HepG2 (cell line): ENCODE data around the gene VPS4A. TPM values are rescaled to one million over a fixed set of nuclear protein-coding genes. Genes with fewer than 3 reads are reported as not detected.

Source experiments
- ATAC-seq: fragments of 200-7000 bp; cut with Tn5 transposase; 3 replicates; pipeline ENCODE4 v1.9.1; 2020; ENCODE audit warnings: mild to moderate bottlenecking, moderate library complexity
- BruUV-seq: library from RNA; stranded (reverse); fragments of 400-500 nt; replicated peaks from 2 replicates; lab custom pipeline; 2021; lab: Mats Ljungman, UMichigan
- CTCF ChIA-PET: fragments of 300-600 bp; formaldehyde crosslinking; extraction: SDS; loops from one replicate; lab custom pipeline; 2021; ENCODE audit warnings: low total read pairs, inconsistent platforms, low intra/inter-chr PET ratio; lab: Yijun Ruan, JAX
- POLR2A ChIA-PET: fragments of 350-600 bp; sonication (Branson Sonifier 250); formaldehyde crosslinking; loops from one replicate; lab custom pipeline; 2020; ENCODE audit warnings: antibody characterized with exemption, inconsistent platforms; lab: Yijun Ruan, JAX
- DNase-seq: peaks from one replicate; pipeline ENCODE4 v3.0.0-alpha.2; 2015; ENCODE audit warnings: low spot score
- FAIRE-seq: peaks from 3 replicates; lab custom pipeline; 2011; peaks lifted over from hg19 to GRCh38; lab: Jason Lieb, UNC
- H2AFZ ChIP-seq: one replicate; pipeline ENCODE4 v1.6.1; 2011; ENCODE audit warnings: low read length, inconsistent platforms
- H3K27ac ChIP-seq: fragments of 300-600 bp; 3 replicates; pipeline ENCODE4 v1.8.0; 2011; ENCODE audit warnings: mixed run types, mild to moderate bottlenecking, mixed read lengths, low read length, inconsistent platforms; ENCODE audit not compliant: insufficient read depth; ENCODE audit errors: extremely low read length
- H3K27me3 ChIP-seq, 2 experiments: fragments of 200-600 bp in 1 of 2; 2 replicates in 1 of 2; 3 replicates in 1 of 2; pipeline versions ENCODE4 v1.6.0 to v1.8.0; 2011; ENCODE audit warnings: low read length in 2 of 2, mild to moderate bottlenecking in 2 of 2, moderate library complexity in 2 of 2, inconsistent platforms in 1 of 2; ENCODE audit not compliant: insufficient read depth in 2 of 2, control insufficient read depth in 1 of 2
- H3K36me3 ChIP-seq, 2 experiments: fragments of 200-600 bp in 1 of 2; replicated peaks in 1 of 2; 2 replicates in 1 of 2; 3 replicates in 1 of 2; pipeline versions ENCODE4 v1.5.1 to v1.8.0; 2011; ENCODE audit warnings: low read length in 2 of 2, inconsistent platforms in 1 of 2; ENCODE audit not compliant: insufficient read depth in 2 of 2, control insufficient read depth in 1 of 2
- H3K4me1 ChIP-seq: 2 replicates; pipeline ENCODE4 v1.5.1; 2012; ENCODE audit warnings: low read length, inconsistent platforms; ENCODE audit not compliant: insufficient read depth
- H3K4me2 ChIP-seq: 2 replicates; pipeline ENCODE4 v1.6.0; 2011; ENCODE audit warnings: low read depth, low read length, inconsistent platforms
- H3K4me3 ChIP-seq, 3 experiments: fragments of 200-600 bp in 1 of 3; sonication (generic), shearing (Covaris generic) in 1 of 3; replicated peaks in 1 of 3; 2 replicates each; pipeline ENCODE4 v1.5.1; 2011 to 2016; ENCODE audit warnings: low read length in 3 of 3, inconsistent platforms in 2 of 3, low read depth in 2 of 3, mild to moderate bottlenecking in 2 of 3, control low read depth in 1 of 3, mixed read lengths in 1 of 3; ENCODE audit not compliant: insufficient read depth in 1 of 3
- H3K79me2 ChIP-seq: one replicate; pipeline ENCODE4 v1.6.1; 2011; ENCODE audit warnings: low read length, inconsistent platforms; ENCODE audit not compliant: insufficient read depth
- H3K9ac ChIP-seq: 2 replicates; pipeline ENCODE4 v1.6.0; 2011; ENCODE audit warnings: mild to moderate bottlenecking, low read depth, low read length, inconsistent platforms; ENCODE audit not compliant: insufficient read depth
- H3K9me3 ChIP-seq: 2 replicates; pipeline ENCODE4 v1.5.1; 2012; ENCODE audit warnings: mild to moderate bottlenecking, low read length
- H4K20me1 ChIP-seq: 2 replicates; pipeline ENCODE4 v1.6.0; 2011; ENCODE audit warnings: inconsistent platforms, mild to moderate bottlenecking, low read length, moderate library complexity; ENCODE audit not compliant: insufficient read depth
- AGO1 ChIP-seq: fragments of 200-400 bp; formaldehyde crosslinking; IDR thresholded peaks from 2 replicates; pipeline ENCODE4 v1.6.1; 2017; ENCODE audit warnings: mild to moderate bottlenecking, low read depth, low read length, moderate library complexity; ENCODE audit not compliant: poor library complexity, severe bottlenecking
- AGO2 ChIP-seq: fragments of 200-400 bp; formaldehyde crosslinking; optimal IDR thresholded peaks from 2 replicates; pipeline ENCODE3; 2017; ENCODE audit warnings: mild to moderate bottlenecking, low read depth, low read length, moderate library complexity
- ASH2L ChIP-seq: fragments of 300-600, 200-600 bp; sonication (generic); IDR thresholded peaks from 2 replicates; pipeline ENCODE4 v1.7.0; 2017; ENCODE audit warnings: low read depth, mild to moderate bottlenecking, moderate library complexity, mixed read lengths, low read length; ENCODE audit not compliant: insufficient read length
- BCL3 ChIP-seq: sonication (generic); formaldehyde crosslinking; IDR thresholded peaks from 2 replicates; pipeline ENCODE4 v1.5.1; 2020; ENCODE audit warnings: mild to moderate bottlenecking, missing genetic modification reagents, moderate library complexity
- PITX1 ChIP-seq: sonication (generic); formaldehyde crosslinking; IDR thresholded peaks from 2 replicates; pipeline ENCODE4 v1.5.1; 2020; ENCODE audit warnings: mild to moderate bottlenecking, missing genetic modification reagents
- POLR2A ChIP-seq, 2 experiments: IDR thresholded peaks; 2 replicates each; pipeline ENCODE4 v1.6.1; 2011; ENCODE audit warnings: low read depth in 2 of 2, low read length in 2 of 2, mild to moderate bottlenecking in 1 of 2, moderate library complexity in 1 of 2; ENCODE audit not compliant: insufficient read depth in 1 of 2
- RBFOX2 ChIP-seq: fragments of 200-400 bp; formaldehyde crosslinking; IDR thresholded peaks from 2 replicates; pipeline ENCODE4 v1.6.1; 2017; ENCODE audit warnings: low read depth, mild to moderate bottlenecking, low read length
- REST ChIP-seq, 2 experiments: IDR thresholded peaks; 2 replicates each; pipeline ENCODE4 v1.6.1; 2011 to 2012; ENCODE audit warnings: low read length in 2 of 2, borderline replicate concordance in 1 of 2, low read depth in 1 of 2, mild to moderate bottlenecking in 1 of 2, moderate library complexity in 1 of 2
- SMARCC2 ChIP-seq: fragments of 450-650 bp; IDR thresholded peaks from 2 replicates; pipeline ENCODE4 v1.6.1; 2017; ENCODE audit warnings: antibody characterized with exemption, mild to moderate bottlenecking
- ZBTB7A ChIP-seq: sonication (generic); formaldehyde crosslinking; IDR thresholded peaks from 2 replicates; pipeline ENCODE4 v1.8.0; 2022; ENCODE audit warnings: mild to moderate bottlenecking, missing genetic modification reagents
- ZNF570 ChIP-seq: sonication (generic); formaldehyde crosslinking; IDR thresholded peaks from 2 replicates; pipeline ENCODE4 v1.4.0; 2020; ENCODE audit warnings: mild to moderate bottlenecking, missing genetic modification reagents, borderline replicate concordance
- ZNF883 ChIP-seq: sonication (generic); formaldehyde crosslinking; IDR thresholded peaks from 2 replicates; pipeline ENCODE4 v1.5.1; 2020; ENCODE audit warnings: mild to moderate bottlenecking, missing genetic modification reagents; ENCODE audit errors: not compliant biosample characterization
- WGBS: methylation state at CpG from one replicate; pipeline ENCODE4 v1.1.6; 2017; ENCODE audit warnings: low lambda C conversion rate; 5-methylcytosine and 5-hydroxymethylcytosine counted together
- in situ Hi-C: cut with HindIII; loops from 2 replicates; pipeline ENCODE4 v1.10.0; 2017; ENCODE audit warnings: low pct_unique_long_range_greater_than_20kb; ENCODE audit not compliant: extremely low pct_ligation_motif_present
- intact Hi-C: fragments of 100-400 bp; cut with micrococcal nuclease; formaldehyde crosslinking; loops from one replicate; pipeline ENCODE4 v1.10.0; 2022; ENCODE audit not compliant: unreplicated experiment
- polyA plus RNA-seq, 8 experiments: library from polyadenylated mRNA; depleted of rRNA in 3 of 8; stranded (reverse) in 7 of 8; unstranded in 1 of 8; fragments of >200 nt; fragmentation: Illumina TruSeq in 4 of 8; extraction: Trizol in 4 of 8; gene quantifications; 2 replicates each; pipeline versions ENCODE4 v1.2.1 to v1.2.3, GENCODE V29; 2011 to 2016; ENCODE audit warnings: low read depth in 4 of 8, missing spikeins in 1 of 8, mixed read lengths in 1 of 8; ENCODE audit not compliant: insufficient read depth in 1 of 8
- total RNA-seq, 5 experiments: library from RNA; depleted of rRNA; stranded (reverse); fragments of >200 nt; fragmentation: Illumina TruSeq; extraction: Trizol; gene quantifications; 2 replicates each; pipeline ENCODE4 v1.2.3, GENCODE V29; 2016; ENCODE audit warnings: low read depth in 1 of 5

The VPS4A gene
- total and polyA plus RNA-seq, 2 of the 13 experiments (the other 11 are each of a cell fraction or from before 2014, with no cell fraction given): 13.2 to 27.9 TPM

- no peak overlapping the region for H2AFZ ChIP-seq
- CTCF ChIA-PET: no interaction called here
- POLR2A ChIA-PET: interaction anchor here (0.9 to 1.9 kb wide), 2 partner anchors 8 to 15 kb away, joined by 3 to 6 read pairs; no protein-coding TSS in a partner anchor
- H3K4me2 ChIP-seq: no peak overlapping the region
- H3K79me2 ChIP-seq: peaks cover 12% of the 10 kb centered on the region
- in situ Hi-C loops: no loop called here
- no peaks in the 10 kb centered on the region for H3K27me3 ChIP-seq
- ATAC-seq: no peak
- WGBS: 97% methylated on average over 29 of the region's 30 CpGs
- no TSS peak for BruUV-seq
- intact Hi-C loops: no loop called here
- no peak overlapping the region for H3K27ac ChIP-seq
- no peaks in the 10 kb centered on the region for H3K9me3 ChIP-seq
- H3K9ac ChIP-seq: no peak overlapping the region
- no peak for FAIRE-seq
- peaks cover 4% of the 10 kb centered on the region; the same call in 1 of the 2 replicates for H4K20me1 ChIP-seq
- H3K36me3 ChIP-seq: peaks cover 56 to 80% of the 10 kb centered on the region in 2 experiments
- H3K4me3 ChIP-seq: no peak overlapping the region
- TF ChIP-seq POLR2A (IDR thresholded peaks at IDR 0.05; ENCODE audit: insufficient read depth in 1 of 2, low read depth in 2 of 2, low read length in 2 of 2): 0 out of 4 replicates have a peak, but pooled peaks of 1 of the 2 experiments have one; percentile 30
- no peak for TF ChIP-seq ZBTB7A (CRISPR knock-in tag)
- TF ChIP-seq SMARCC2: no peak
- TF ChIP-seq RBFOX2: peak; percentile 61
- TF ChIP-seq AGO2: peak; percentile 89
- TF ChIP-seq ASH2L: no peak
- TF ChIP-seq BCL3 (CRISPR knock-in tag): peak; percentile 59; the same call in 1 of the 2 replicates
- peak; percentile 58 for TF ChIP-seq AGO1
- TF ChIP-seq ZNF883 (CRISPR knock-in tag): peak; percentile 64
- peak; percentile 40; the same call in 1 of the 2 replicates for TF ChIP-seq PITX1 (CRISPR knock-in tag)
- TF ChIP-seq REST (IDR thresholded peaks at IDR 0.05; ENCODE audit: borderline replicate concordance in 1 of 2, low read depth in 1 of 2, low read length in 2 of 2): no peak
- TF ChIP-seq ZNF570 (CRISPR knock-in tag): no peak
- TF ChIP-seq, all 625 proteins: peak for 7
- H3K4me1 ChIP-seq: peaks cover 12% of the 10 kb centered on the region
- DNase-seq: no peak
These were observed 7.2 kb downstream of the VPS4A start for GRCh38 chr16:69318177-69318910.
